Duodenal mucosa (tissue), 2 donors: ENCODE results near the gene CBFA2T3.

Source experiments
- H3K27ac ChIP-seq: one replicate; pipeline ENCODE4 v1.7.0; 2013; ENCODE audit warnings: low read depth, low read length
- H3K27me3 ChIP-seq, 2 donors: one replicate each; pipeline ENCODE4 v1.7.0; 2013; ENCODE audit warnings: low read length in 2 of 2, control low read depth in 1 of 2; ENCODE audit not compliant: insufficient read depth in 2 of 2, control insufficient read depth in 1 of 2
- H3K36me3 ChIP-seq, 2 donors: one replicate each; pipeline ENCODE4 v1.7.0; 2013; ENCODE audit warnings: low read length in 2 of 2, control low read depth in 1 of 2; ENCODE audit not compliant: insufficient read depth in 2 of 2, control insufficient read depth in 1 of 2
- H3K4me1 ChIP-seq, 2 donors: one replicate each; pipeline ENCODE4 v1.7.0; 2013; ENCODE audit warnings: low read length in 2 of 2, control low read depth in 1 of 2; ENCODE audit not compliant: insufficient read depth in 2 of 2, control insufficient read depth in 1 of 2
- H3K4me3 ChIP-seq, 2 donors: one replicate each; pipeline ENCODE4 v1.7.0; 2013; ENCODE audit warnings: low read length in 2 of 2, low read depth in 1 of 2
- H3K9ac ChIP-seq, 2 donors: one replicate each; pipeline ENCODE4 v1.7.0; 2013; ENCODE audit warnings: low read length in 2 of 2, low read depth in 1 of 2
- H3K9me3 ChIP-seq, 2 donors: one replicate each; pipeline ENCODE4 v1.7.0; 2013; ENCODE audit warnings: low read length in 2 of 2, control low read depth in 1 of 2; ENCODE audit not compliant: control insufficient read depth in 1 of 2

CBFA2T3 gene

GRCh38 chr16:88827727-88828126, 149.3 kb downstream of the CBFA2T3 start:
- Histone ChIP-seq H3K36me3 (peaks cover 0 to 11% of the 10 kb centered on the region in 2 donors), H3K9ac (no peak overlapping the region), H3K9me3 (no peaks in the 10 kb centered on the region), H3K27me3 (no peaks in the 10 kb centered on the region), H3K4me1 (no peaks in the 10 kb centered on the region), H3K4me3 (no peak overlapping the region), H3K27ac (no peak overlapping the region)

- Histone ChIP-seq H3K9ac (no peak overlapping the region), H3K4me1 (no peaks in the 10 kb centered on the region), H3K27me3 (no peaks in the 10 kb centered on the region), H3K27ac (no peak overlapping the region), H3K4me3 (no peak overlapping the region), H3K36me3 (peaks cover 0 to 24% of the 10 kb centered on the region in 2 donors), H3K9me3 (no peaks in the 10 kb centered on the region)
These were observed 150.8 kb downstream of the CBFA2T3 start for GRCh38 chr16:88826070-88826840.

GRCh38 chr16:88825146-88825545, 151.9 kb downstream of the CBFA2T3 start:
- Histone ChIP-seq H3K9me3 (no peaks in the 10 kb centered on the region), H3K36me3 (peaks cover 0 to 24% of the 10 kb centered on the region in 2 donors), H3K27me3 (no peaks in the 10 kb centered on the region), H3K4me3 (no peak overlapping the region), H3K9ac (no peak overlapping the region), H3K4me1 (no peaks in the 10 kb centered on the region), H3K27ac (no peak overlapping the region)
